H1 (cell line): ENCODE measurements around the gene CACNG4. TPM values are rescaled to one million over a fixed set of nuclear protein-coding genes. Genes with fewer than 3 reads are reported as not detected.

Experiments used
- CTCF ChIA-PET: fragments of 300-600 bp; sonication (Branson Sonifier 250); formaldehyde crosslinking; loops from one replicate; lab custom pipeline; 2021; ENCODE audit not compliant: partially characterized antibody; lab: Charles Lee
- POLR2A ChIA-PET: fragments of 300-600 bp; sonication (Branson Sonifier 250); formaldehyde crosslinking; loops from one replicate; lab custom pipeline; 2021; ENCODE audit warnings: inconsistent platforms; ENCODE audit not compliant: partially characterized antibody; lab: Charles Lee
- DNase-seq, 2 experiments: peaks; one replicate each; pipeline versions ENCODE4 v3.0.0 to v3.0.0-alpha.2; 2010 to 2022; ENCODE audit warnings: low spot score in 2 of 2, low read depth in 1 of 2, mixed read lengths in 1 of 2
- FAIRE-seq: peaks from 2 replicates; lab custom pipeline; 2011; peaks lifted over from hg19 to GRCh38; lab: Jason Lieb, UNC
- H2AFZ ChIP-seq: 2 replicates; pipeline ENCODE4 v1.8.1; 2012; ENCODE audit warnings: low read length, inconsistent platforms
- H2AK5ac ChIP-seq: 2 replicates; pipeline ENCODE4 v1.6.1; 2013; ENCODE audit warnings: low read depth, low read length
- H2BK120ac ChIP-seq: replicated peaks from 2 replicates; pipeline ENCODE3; 2013; ENCODE audit warnings: low read depth, low read length, inconsistent platforms
- H2BK12ac ChIP-seq: 2 replicates; pipeline ENCODE4 v1.6.1; 2013; ENCODE audit warnings: low read depth, low read length
- H2BK15ac ChIP-seq: 2 replicates; pipeline ENCODE4 v1.6.1; 2013; ENCODE audit warnings: low read length
- H2BK20ac ChIP-seq: 2 replicates; pipeline ENCODE4 v1.6.1; 2013; ENCODE audit warnings: low read length
- H2BK5ac ChIP-seq: 2 replicates; pipeline ENCODE4 v1.6.1; 2013; ENCODE audit warnings: low read depth, low read length
- H3K14ac ChIP-seq: 2 replicates; pipeline ENCODE4 v1.6.1; 2013; ENCODE audit warnings: inconsistent platforms; ENCODE audit not compliant: insufficient read length
- H3K18ac ChIP-seq: 2 replicates; pipeline ENCODE4 v1.6.1; 2013; ENCODE audit warnings: low read length; ENCODE audit errors: extremely low read depth
- H3K23ac ChIP-seq: 2 replicates; pipeline ENCODE4 v1.6.1; 2013; ENCODE audit warnings: inconsistent platforms; ENCODE audit not compliant: insufficient read length
- H3K23me2 ChIP-seq: 2 replicates; pipeline ENCODE4 v1.6.1; 2013; ENCODE audit warnings: low read depth, low read length
- H3K27ac ChIP-seq: 2 replicates; pipeline ENCODE4 v1.6.1; 2011; ENCODE audit warnings: low read depth, low read length, inconsistent platforms
- H3K27me3 ChIP-seq, 4 experiments: replicated peaks in 1 of 4; 1 replicate in 1 of 4; 2 replicates in 3 of 4; pipeline versions ENCODE4 v1.6.1 to v1.8.1; 2011 to 2013; ENCODE audit warnings: low read length in 3 of 4, mild to moderate bottlenecking in 3 of 4, inconsistent platforms in 2 of 4, mixed read lengths in 2 of 4, moderate library complexity in 1 of 4; ENCODE audit not compliant: control insufficient read depth in 3 of 4, insufficient read depth in 3 of 4; ENCODE audit errors: extremely low read depth in 1 of 4
- H3K36me3 ChIP-seq, 4 experiments: 2 replicates each; pipeline versions ENCODE4 v1.6.1 to v1.8.1; 2011 to 2013; ENCODE audit warnings: mild to moderate bottlenecking in 4 of 4, low read length in 3 of 4, moderate library complexity in 2 of 4, control low read depth in 1 of 4, inconsistent platforms in 1 of 4; ENCODE audit not compliant: insufficient read depth in 4 of 4, control insufficient read depth in 2 of 4
- H3K4ac ChIP-seq: replicated peaks from 2 replicates; pipeline ENCODE3; 2013; ENCODE audit warnings: low read length, low read depth, mixed read lengths, inconsistent platforms; ENCODE audit not compliant: insufficient read length
- H3K4me1 ChIP-seq, 4 experiments: replicated peaks in 1 of 4; 1 replicate in 1 of 4; 2 replicates in 3 of 4; pipeline versions ENCODE4 v1.6.1 to v1.8.1; 2011 to 2013; ENCODE audit warnings: low read length in 3 of 4, inconsistent platforms in 2 of 4, mixed read lengths in 1 of 4; ENCODE audit not compliant: insufficient read depth in 4 of 4, control insufficient read depth in 3 of 4
- H3K4me2 ChIP-seq, 2 experiments: 2 replicates each; pipeline versions ENCODE4 v1.6.1 to v1.8.1; 2011 to 2013; ENCODE audit warnings: low read depth in 2 of 2, low read length in 2 of 2, control low read depth in 1 of 2, inconsistent platforms in 1 of 2, mild to moderate bottlenecking in 1 of 2; ENCODE audit not compliant: insufficient read depth in 1 of 2
- H3K4me3 ChIP-seq, 4 experiments: fragments of 200-600, 300-600 bp in 1 of 4; sonication (generic), shearing (Covaris generic), sonication (Bioruptor Twin) in 1 of 4; 2 replicates each; pipeline versions ENCODE4 v1.5.1 to v1.8.1; 2011 to 2016; ENCODE audit warnings: low read length in 4 of 4, low read depth in 3 of 4, control low read depth in 2 of 4, inconsistent platforms in 2 of 4, mild to moderate bottlenecking in 2 of 4, mixed read lengths in 1 of 4, moderate library complexity in 1 of 4; ENCODE audit not compliant: insufficient read depth in 2 of 4; ENCODE audit errors: extremely low read depth in 1 of 4
- H3K56ac ChIP-seq: replicated peaks from 2 replicates; pipeline ENCODE3; 2013; ENCODE audit warnings: low read depth, mild to moderate bottlenecking, mixed read lengths, low read length, inconsistent platforms; ENCODE audit not compliant: insufficient read length
- H3K79me1 ChIP-seq: 2 replicates; pipeline ENCODE4 v1.6.1; 2013; ENCODE audit warnings: low read depth, low read length, control low read depth
- H3K79me2 ChIP-seq, 2 experiments: 2 replicates each; pipeline versions ENCODE4 v1.6.1 to v1.8.1; 2012 to 2013; ENCODE audit warnings: low read length in 2 of 2, mild to moderate bottlenecking in 2 of 2, inconsistent platforms in 1 of 2; ENCODE audit not compliant: insufficient read depth in 2 of 2, control insufficient read depth in 1 of 2
- H3K9ac ChIP-seq, 4 experiments: replicated peaks in 1 of 4; 1 replicate in 1 of 4; 2 replicates in 3 of 4; pipeline versions ENCODE4 v1.6.1 to v1.8.1; 2011 to 2013; ENCODE audit warnings: low read depth in 3 of 4, low read length in 3 of 4, control low read depth in 2 of 4, mild to moderate bottlenecking in 2 of 4, moderate library complexity in 2 of 4, inconsistent platforms in 1 of 4; ENCODE audit errors: extremely low read depth in 1 of 4
- H3K9me3 ChIP-seq, 2 experiments: 2 replicates each; pipeline versions ENCODE4 v1.6.1 to v1.8.1; 2012 to 2013; ENCODE audit warnings: mild to moderate bottlenecking in 2 of 2, moderate library complexity in 2 of 2, control low read depth in 1 of 2, inconsistent platforms in 1 of 2, low read depth in 1 of 2, low read length in 1 of 2, mixed read lengths in 1 of 2; ENCODE audit not compliant: insufficient read depth in 2 of 2
- H4K20me1 ChIP-seq, 2 experiments: replicated peaks in 1 of 2; 2 replicates each; pipeline versions ENCODE3 to v1.8.1; 2011 to 2013; ENCODE audit warnings: inconsistent platforms in 2 of 2, low read length in 2 of 2, mild to moderate bottlenecking in 1 of 2; ENCODE audit not compliant: insufficient read depth in 2 of 2, control insufficient read depth in 1 of 2
- H4K5ac ChIP-seq: 2 replicates; pipeline ENCODE4 v1.6.1; 2013; ENCODE audit warnings: low read length, low read depth, mixed read lengths, inconsistent platforms; ENCODE audit not compliant: insufficient read length
- H4K8ac ChIP-seq: 2 replicates; pipeline ENCODE4 v1.8.0; 2013; ENCODE audit warnings: mild to moderate bottlenecking, moderate library complexity, low read length, inconsistent platforms; ENCODE audit not compliant: insufficient read depth; ENCODE audit errors: extremely low read depth
- H4K91ac ChIP-seq: replicated peaks from 2 replicates; pipeline ENCODE3; 2013; ENCODE audit warnings: low read length, mixed read lengths, inconsistent platforms; ENCODE audit not compliant: insufficient read length
- BACH1 ChIP-seq: IDR thresholded peaks from 2 replicates; pipeline ENCODE4 v1.6.1; 2012; ENCODE audit warnings: low read length, improper control_type of control experiment
- CTBP2 ChIP-seq: IDR thresholded peaks from 2 replicates; pipeline ENCODE4 v1.7.0; 2011; ENCODE audit warnings: borderline replicate concordance, mild to moderate bottlenecking, moderate library complexity, mixed read lengths, low read length; ENCODE audit not compliant: insufficient read depth, insufficient read length
- FOSL1 ChIP-seq: IDR thresholded peaks from 2 replicates; pipeline ENCODE4 v1.6.1; 2011; ENCODE audit warnings: mild to moderate bottlenecking, low read depth, low read length, moderate library complexity; ENCODE audit not compliant: insufficient read depth
- GTF2F1 ChIP-seq: IDR thresholded peaks from 2 replicates; pipeline ENCODE4 v1.6.1; 2012; ENCODE audit warnings: low read depth, low read length, improper control_type of control experiment, borderline replicate concordance
- KDM5A ChIP-seq: fragments of 200-600 bp; IDR thresholded peaks from 2 replicates; pipeline ENCODE4 v1.7.1; 2012; ENCODE audit warnings: mild to moderate bottlenecking, low read length, inconsistent platforms, mixed read lengths
- MAFK ChIP-seq: IDR thresholded peaks from 2 replicates; pipeline ENCODE4 v1.6.1; 2012; ENCODE audit warnings: low read depth, mild to moderate bottlenecking, improper control_type of control experiment, low read length
- POU5F1 ChIP-seq: IDR thresholded peaks from 2 replicates; pipeline ENCODE4 v1.6.1; 2011; ENCODE audit warnings: low read depth, mild to moderate bottlenecking, low read length, moderate library complexity
- RBBP5 ChIP-seq: IDR thresholded peaks from 2 replicates; pipeline ENCODE4 v1.7.1; 2012; ENCODE audit warnings: low read depth, mild to moderate bottlenecking, inconsistent platforms, low read length, moderate library complexity, borderline replicate concordance
- RFX5 ChIP-seq: IDR thresholded peaks from 2 replicates; pipeline ENCODE4 v1.6.1; 2011; ENCODE audit warnings: low read depth, low read length, improper control_type of control experiment, borderline replicate concordance
- SAP30 ChIP-seq: fragments of 300-600 bp; sonication (generic); IDR thresholded peaks from 2 replicates; pipeline ENCODE4 v1.7.1; 2012; ENCODE audit warnings: low read length, moderate library complexity, mild to moderate bottlenecking, inconsistent platforms; ENCODE audit not compliant: insufficient read depth, insufficient replicate concordance
- SIN3A ChIP-seq, 2 experiments: IDR thresholded peaks in 1 of 2; conservative IDR thresholded peaks in 1 of 2; 2 replicates each; pipeline ENCODE4 v1.6.1; 2011 to 2012; ENCODE audit warnings: low read length in 2 of 2, improper control_type of control experiment in 1 of 2, low read depth in 1 of 2, mild to moderate bottlenecking in 1 of 2
- SRF ChIP-seq: IDR thresholded peaks from 2 replicates; pipeline ENCODE4 v1.6.1; 2011; ENCODE audit warnings: mild to moderate bottlenecking, low read depth, low read length, moderate library complexity
- TAF1 ChIP-seq: IDR thresholded peaks from 2 replicates; pipeline ENCODE4 v1.6.1; 2011; ENCODE audit warnings: mild to moderate bottlenecking, low read depth, low read length
- ZNF274 ChIP-seq: IDR thresholded peaks from 2 replicates; pipeline ENCODE4 v1.7.0; 2012; ENCODE audit warnings: low read length, borderline replicate concordance; ENCODE audit errors: extremely low read depth
- WGBS, 2 experiments: shearing (Covaris generic) in 1 of 2; methylation state at CpG; one replicate each; pipeline versions ENCODE4 v1.1.6 to v1.1.7; 2013 to 2015; ENCODE audit warnings: low lambda C conversion rate in 2 of 2, mixed read lengths in 2 of 2, inconsistent platforms in 1 of 2, low coverage in 1 of 2, missing lambda C conversion rate in 1 of 2; ENCODE audit not compliant: insufficient replicate concordance in 2 of 2, insufficient coverage in 1 of 2, insufficient read length in 1 of 2; ENCODE audit errors: extremely low coverage in 1 of 2, missing lambda C conversion rate in 1 of 2; 5-methylcytosine and 5-hydroxymethylcytosine counted together
- polyA plus RNA-seq, 7 experiments: library from polyadenylated mRNA; depleted of rRNA in 3 of 7; stranded (reverse) in 5 of 7; unstranded in 2 of 7; fragments of >200 nt in 5 of 7; fragments of 200-250 nt in 2 of 7; gene quantifications; 1 replicate in 5 of 7; 2 replicates in 1 of 7; 4 replicates in 1 of 7; pipeline versions ENCODE4 v1.2.1 to v1.2.3, GENCODE V29; 2011 to 2013; ENCODE audit warnings: missing spikeins in 2 of 7, mixed read lengths in 2 of 7
- total RNA-seq: library from RNA; stranded (reverse); fragmentation: NEBNext Ultra II Directional; extraction: Animal tissue kit (Norgen Biotek cat#: 25700); gene quantifications from 2 replicates; pipeline ENCODE4 v1.2.1, GENCODE V29; 2021

Gene CACNG4
- total and polyA plus RNA-seq, 2 of the 8 experiments (the other 6 are each of a cell fraction or from before 2014, with no cell fraction given) = 3.6 to 5.6 TPM

- H3K9ac ChIP-seq = no peak overlapping the region
- 0 out of 2 replicates have a peak overlapping the region, but pooled peaks have one; percentile 93 for H2BK15ac ChIP-seq
- 82% methylated on average over 6 of the region's 6 CpGs; no CpG with 5 or more reads in 1 of the 2 experiments for WGBS, 2 experiments
- no peak overlapping the region for H3K18ac ChIP-seq
- no peak overlapping the region for H4K5ac ChIP-seq
- H3K27ac ChIP-seq = no peak overlapping the region
- no peak overlapping the region for H2BK12ac ChIP-seq
- H2BK20ac ChIP-seq = peak overlapping the region; percentile 26; the same call in 1 of the 2 replicates
- no peak overlapping the region for H2AK5ac ChIP-seq
- no peak overlapping the region for H3K23ac ChIP-seq
- no peak overlapping the region for H3K4me3 ChIP-seq
- ChIA-PET CTCF (interaction anchor here (1.1 to 2.1 kb wide), 3 partner anchors 28 to 35 kb away, joined by 3 to 7 read pairs (median 3); no protein-coding TSS in a partner anchor), POLR2A (no interaction called here)
- H4K91ac ChIP-seq = no peak overlapping the region
- H3K27me3 ChIP-seq = 0 out of 7 replicates have a peak, but pooled peaks cover 0 to 3% (median 0%) of the 10 kb centered on the region in 4 experiments
- H3K14ac ChIP-seq = no peak overlapping the region
- no peaks in the 10 kb centered on the region for H3K79me1 ChIP-seq
- H4K8ac ChIP-seq = no peak overlapping the region
- 0 out of 2 replicates have a peak, but pooled peaks cover under 1% of the 10 kb centered on the region for H3K23me2 ChIP-seq
- no peaks in the 10 kb centered on the region for H3K9me3 ChIP-seq
- H3K4me1 ChIP-seq = peaks cover 3 to 17% (median 15%) of the 10 kb centered on the region in 4 experiments
- no peak overlapping the region for H3K56ac ChIP-seq
- no peaks in the 10 kb centered on the region for H4K20me1 ChIP-seq
- no peak overlapping the region for H3K4me2 ChIP-seq
- no peak for DNase-seq
- H3K36me3 ChIP-seq = no peaks in the 10 kb centered on the region
- no peaks in the 10 kb centered on the region for H3K79me2 ChIP-seq
- H2AFZ ChIP-seq = no peak overlapping the region
- no peak overlapping the region for H2BK120ac ChIP-seq
- no peak for FAIRE-seq
- H2BK5ac ChIP-seq = 0 out of 2 replicates have a peak overlapping the region, but pooled peaks have one; percentile 41
- peak overlapping the region; percentile 46 for H3K4ac ChIP-seq
- TF ChIP-seq SRF (no peak), TAF1 (no peak), BACH1 (no peak), RBBP5 (no peak), RFX5 (no peak), KDM5A (no peak), SAP30 (no peak), GTF2F1 (no peak), FOSL1 (no peak), CTBP2 (no peak), SIN3A (conservative IDR thresholded peaks at IDR 0.05 in 1 of 2, IDR thresholded peaks at IDR 0.05 in 1 of 2; ENCODE audit: low read depth in 1 of 2, low read length in 2 of 2) (no peak), MAFK (no peak), ZNF274 (no peak), POU5F1 (no peak)
These were observed 17.2 kb upstream of the CACNG4 start for GRCh38 chr17:66947311-66947710.
